Stimulated activated naive CD8-positive, alpha-beta T cell treated with anti-CD3 and anti-CD28 coated beads, Interleukin-15, amount 100 ng/mL, for 72 hours (primary cell): ENCODE results near the gene NEDD4L.

Experiments used
- ATAC-seq: fragments of 150-1000 bp; cut with Tn5 transposase; 2 replicates; pipeline ENCODE4 v1.10.0; 2021; ENCODE audit warnings: mild to moderate bottlenecking, moderate library complexity
- DNase-seq, 2 donors: peaks; one replicate each; pipeline ENCODE4 v3.0.0; 2021 to 2022
- H3K27ac Mint-ChIP-seq, 2 donors: one replicate each; pipeline ENCODE4 v1.8.0; 2022; ENCODE audit warnings: mild to moderate bottlenecking in 2 of 2, mixed read lengths in 2 of 2, moderate library complexity in 2 of 2
- H3K27me3 Mint-ChIP-seq: one replicate; pipeline ENCODE4 v1.8.0; 2022; ENCODE audit warnings: mixed read lengths
- H3K4me1 Mint-ChIP-seq: one replicate; pipeline ENCODE4 v1.8.0; 2022; ENCODE audit warnings: mild to moderate bottlenecking, mixed read lengths
- H3K4me3 Mint-ChIP-seq, 2 donors: one replicate each; pipeline ENCODE4 v1.8.0; 2022; ENCODE audit warnings: mild to moderate bottlenecking in 2 of 2, mixed read lengths in 2 of 2, moderate library complexity in 1 of 2
- H3K9me3 Mint-ChIP-seq, 2 donors: one replicate each; pipeline ENCODE4 v1.8.0; 2022; ENCODE audit warnings: mixed read lengths in 2 of 2

Gene NEDD4L

DNA sequence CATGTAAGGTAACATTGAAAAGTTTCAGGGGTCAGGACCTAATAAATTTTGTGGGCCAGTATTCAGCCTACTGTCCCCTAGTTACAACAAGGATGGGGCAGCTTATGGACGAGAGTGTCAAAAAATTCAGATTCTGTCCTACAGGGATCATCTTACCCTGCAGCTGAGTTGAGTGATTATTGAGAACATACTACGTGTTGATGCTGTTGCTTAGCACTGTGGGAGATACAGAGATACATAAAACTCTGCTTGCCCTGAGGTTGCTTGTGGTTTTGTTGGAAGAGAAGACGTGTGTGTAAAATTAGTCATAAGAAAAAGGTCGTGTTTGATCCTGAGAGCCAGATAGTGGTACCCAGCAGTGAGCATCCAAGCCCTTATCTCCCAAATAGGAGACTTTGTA is 253.2 kb downstream of the NEDD4L start:
- no peaks in the 10 kb centered on the region for H3K9me3 Mint-ChIP-seq
- peaks cover 40% of the 10 kb centered on the region for H3K4me1 Mint-ChIP-seq
- H3K27ac Mint-ChIP-seq, result peak overlapping the region in 1 of 2 donors; percentile 12
- ATAC-seq (peak; percentile 88), DNase-seq (no peak)
- no peaks in the 10 kb centered on the region for H3K27me3 Mint-ChIP-seq
- H3K4me3 Mint-ChIP-seq, result no peak overlapping the region

DNA sequence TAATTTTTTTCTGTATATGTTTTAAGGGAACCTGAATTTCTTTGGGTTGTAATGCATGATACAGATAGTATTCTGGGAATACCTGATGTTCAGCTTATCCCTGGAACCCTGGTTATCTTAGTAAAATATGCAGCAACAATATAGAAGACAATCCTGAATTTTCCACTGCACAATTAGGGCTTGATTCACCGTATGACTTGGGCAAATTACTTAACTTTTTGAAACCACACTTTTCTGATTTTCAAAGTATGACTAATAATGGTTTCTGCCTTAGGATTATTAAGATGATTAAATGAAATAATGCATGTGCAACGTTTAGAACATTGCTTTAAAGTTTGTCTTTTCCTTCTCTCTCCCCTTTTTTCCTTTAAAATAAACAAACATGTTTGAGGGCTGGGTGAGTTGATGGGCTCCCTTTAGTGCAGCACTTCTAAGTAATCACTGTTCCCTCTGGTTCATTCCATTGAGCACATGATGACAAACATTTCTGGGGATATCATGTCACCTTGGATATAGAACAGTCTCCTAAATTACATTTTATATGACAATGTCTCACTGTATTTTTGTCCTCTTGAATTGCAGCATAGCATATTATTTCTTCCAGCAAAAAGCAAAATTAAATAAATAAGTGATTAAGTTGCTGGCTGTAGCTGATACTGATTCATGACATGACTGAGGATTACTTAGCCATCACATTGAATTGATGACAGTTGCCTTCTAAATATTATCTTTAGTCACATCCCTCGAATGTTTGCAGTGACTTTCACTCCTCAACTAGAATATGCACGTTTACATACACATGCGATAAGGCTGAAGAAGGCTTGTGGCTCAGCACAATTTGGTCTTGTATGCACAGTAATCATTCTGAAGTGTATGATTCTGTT is 254.5 kb downstream of the NEDD4L start:
- Mint-ChIP-seq H3K4me3 (no peak overlapping the region), H3K9me3 (no peaks in the 10 kb centered on the region), H3K27ac (no peak overlapping the region), H3K4me1 (peaks cover 53% of the 10 kb centered on the region), H3K27me3 (no peaks in the 10 kb centered on the region)
- DNase-seq (no peak), ATAC-seq (no peak)

DNA sequence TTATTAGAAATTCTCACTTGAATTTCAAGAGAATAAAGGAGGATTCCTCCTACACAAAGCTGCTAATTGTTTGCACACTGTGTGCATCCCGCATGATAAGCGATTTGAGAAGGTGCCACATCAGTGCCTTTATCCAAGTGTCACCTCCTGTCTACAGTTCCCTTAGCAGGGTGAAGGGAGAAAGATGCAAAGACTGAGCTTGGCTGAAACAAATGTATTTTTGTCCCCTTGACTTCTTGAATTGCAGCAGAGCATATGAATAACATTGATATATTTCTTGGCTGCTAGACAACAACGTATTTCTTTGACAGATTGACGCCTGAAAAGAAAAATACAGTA is 255.1 kb downstream of the NEDD4L start:
- Mint-ChIP-seq H3K27ac (no peak overlapping the region), H3K9me3 (no peaks in the 10 kb centered on the region), H3K4me1 (peaks cover 59% of the 10 kb centered on the region), H3K27me3 (no peaks in the 10 kb centered on the region), H3K4me3 (no peak overlapping the region)
- DNase-seq, result no peak
- no peak for ATAC-seq

DNA sequence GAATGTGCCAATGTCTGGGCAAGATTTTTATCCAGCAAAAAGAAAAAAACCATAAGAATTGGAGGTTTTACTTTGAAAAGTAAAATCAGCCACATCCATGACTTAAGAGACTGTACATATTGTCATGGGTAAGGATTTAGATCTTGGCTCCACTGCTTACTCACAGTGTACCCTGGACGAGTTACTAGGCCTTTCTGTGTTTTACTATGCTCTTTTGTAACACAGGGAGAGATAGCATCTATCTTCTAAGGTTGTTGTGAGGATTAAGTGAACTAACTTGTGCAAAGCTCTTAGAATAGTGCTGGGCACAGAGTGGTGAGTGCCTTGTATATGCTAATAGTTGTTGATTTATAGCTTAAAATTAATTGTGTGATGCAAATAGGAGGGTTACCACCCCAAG is 255.9 kb downstream of the NEDD4L start:
- ATAC-seq (no peak), DNase-seq (no peak)
- Mint-ChIP-seq H3K27me3 (no peaks in the 10 kb centered on the region), H3K9me3 (no peaks in the 10 kb centered on the region), H3K4me3 (no peak overlapping the region), H3K27ac (no peak overlapping the region), H3K4me1 (peaks cover 64% of the 10 kb centered on the region)

DNA sequence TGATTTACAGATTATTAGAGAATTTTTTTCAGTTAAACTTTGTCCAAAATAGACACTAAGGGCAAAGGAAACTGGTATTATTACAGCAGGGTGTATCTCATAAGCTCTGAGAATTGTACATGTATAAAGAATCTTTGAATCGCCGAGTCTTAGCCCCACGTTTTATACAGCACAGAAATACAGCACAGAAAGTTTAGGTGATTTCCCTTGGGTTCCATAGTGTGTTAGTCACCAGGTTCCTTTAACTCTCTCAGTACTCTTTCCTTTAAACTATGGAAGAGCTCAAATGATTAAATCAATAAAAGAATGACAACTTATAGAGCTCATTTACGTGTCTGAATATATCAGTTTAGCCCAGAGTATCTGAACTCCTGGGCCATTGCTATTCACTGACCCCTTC is 256.8 kb downstream of the NEDD4L start:
- Mint-ChIP-seq H3K27ac (no peak overlapping the region), H3K9me3 (peaks cover 2 to 4% of the 10 kb centered on the region in 2 donors), H3K4me1 (peaks cover 64% of the 10 kb centered on the region), H3K27me3 (no peaks in the 10 kb centered on the region), H3K4me3 (peak overlapping the region; percentile 26 to 35)
- peak; percentile 70 for ATAC-seq
- no peak for DNase-seq

DNA sequence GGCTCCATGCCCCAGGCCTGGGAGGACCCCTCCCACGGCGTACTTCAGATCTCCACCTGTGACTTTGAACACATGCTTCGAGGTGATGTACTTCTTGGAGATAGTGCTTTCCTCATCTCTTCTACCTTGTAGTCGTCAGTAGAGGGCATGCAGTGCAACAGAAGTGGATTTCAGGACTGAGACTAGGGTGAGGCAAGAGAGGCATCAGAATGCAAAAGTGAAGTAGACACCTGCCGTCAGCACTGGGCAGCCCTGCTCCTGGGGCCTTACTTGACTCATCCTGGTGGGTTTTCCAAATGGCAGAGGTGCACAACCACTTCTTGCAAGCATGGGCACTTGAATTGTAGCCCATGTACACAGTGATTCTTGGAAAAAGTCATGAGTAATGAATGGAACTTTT is 258.8 kb downstream of the NEDD4L start:
- ATAC-seq (peak; percentile 55), DNase-seq (no peak)
- Mint-ChIP-seq H3K4me1 (peaks cover 55% of the 10 kb centered on the region), H3K4me3 (peak overlapping the region; percentile 16 to 43), H3K27me3 (no peaks in the 10 kb centered on the region), H3K9me3 (peaks cover 9 to 18% of the 10 kb centered on the region in 2 donors), H3K27ac (no peak overlapping the region)

DNA sequence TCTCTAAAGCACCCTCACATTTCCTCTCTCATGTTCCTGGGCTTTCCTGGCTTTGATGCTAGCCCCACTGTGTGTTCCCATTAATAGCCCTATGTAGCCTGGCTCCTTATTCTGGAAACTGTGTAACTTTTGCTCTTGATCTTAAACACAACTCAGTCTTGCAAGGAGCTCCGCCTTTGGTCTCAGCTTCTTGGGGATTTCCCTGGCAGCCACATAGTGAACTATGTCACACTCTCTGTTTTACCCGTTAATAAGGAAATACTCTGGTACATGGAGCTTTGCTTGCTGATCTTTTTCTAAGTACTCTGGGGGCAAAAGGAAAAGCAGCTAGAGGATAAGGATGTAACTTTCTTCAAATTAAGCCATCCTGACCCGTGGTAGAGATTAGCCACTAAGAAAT is 259.3 kb downstream of the NEDD4L start:
- Mint-ChIP-seq H3K4me3 (peak overlapping the region; percentile 36 to 43), H3K4me1 (peaks cover 50% of the 10 kb centered on the region), H3K27me3 (no peaks in the 10 kb centered on the region), H3K9me3 (peaks cover 9 to 18% of the 10 kb centered on the region in 2 donors), H3K27ac (peak overlapping the region in 1 of 2 donors; percentile 42)
- peak; percentile 92 for ATAC-seq
- peak in 1 of 2 donors; percentile 44 for DNase-seq

DNA sequence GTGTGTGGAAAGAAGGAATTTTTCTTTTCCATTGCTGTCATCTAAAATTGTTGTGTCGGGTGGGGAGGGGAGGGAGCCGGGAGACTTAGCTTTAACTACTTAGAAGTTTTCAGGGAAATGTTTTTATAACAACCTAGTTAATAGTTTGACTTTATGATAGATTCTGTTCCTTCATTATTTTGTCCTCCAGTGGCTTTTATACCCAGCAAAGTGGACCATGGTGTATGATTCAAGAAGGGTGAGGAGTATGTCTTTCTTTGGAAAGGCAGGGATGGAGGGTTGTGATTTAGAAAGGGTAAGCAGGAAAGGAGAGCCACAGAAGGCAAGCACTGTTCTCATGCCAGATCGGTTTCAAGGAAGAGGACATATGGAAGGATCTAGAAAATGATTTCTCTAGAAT is 261.8 kb downstream of the NEDD4L start:
- ATAC-seq, result no peak
- Mint-ChIP-seq H3K4me1 (peaks cover 60% of the 10 kb centered on the region), H3K4me3 (no peak overlapping the region)

DNA sequence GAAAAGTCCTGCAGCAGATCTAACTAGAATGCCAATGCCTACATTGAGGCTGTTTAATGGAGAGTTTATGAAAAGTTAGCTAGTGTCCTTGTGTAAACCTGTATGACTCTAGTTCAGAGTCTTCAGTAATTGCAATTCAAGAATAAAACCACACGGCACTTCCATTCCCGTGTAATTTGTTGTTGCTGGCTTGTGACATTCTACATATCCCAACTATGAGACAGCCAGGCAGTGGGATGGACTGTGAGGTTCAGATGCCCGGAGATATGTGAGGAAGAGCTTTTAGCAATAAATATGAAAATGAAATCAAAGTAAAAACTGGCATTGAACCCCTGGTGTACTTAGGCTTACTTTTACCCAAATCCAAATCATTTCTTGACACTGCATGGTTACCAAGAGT is 263.4 kb downstream of the NEDD4L start:
- Mint-ChIP-seq H3K9me3 (peaks cover 9 to 18% of the 10 kb centered on the region in 2 donors), H3K4me3 (no peak overlapping the region), H3K27me3 (peaks cover 8% of the 10 kb centered on the region), H3K4me1 (peaks cover 60% of the 10 kb centered on the region), H3K27ac (no peak overlapping the region)
- ATAC-seq, result no peak
- DNase-seq, result no peak

More for the DNA sequence above, 261.8 kb downstream of the NEDD4L start:
- H3K27ac Mint-ChIP-seq, result no peak overlapping the region
- peaks cover 8% of the 10 kb centered on the region for H3K27me3 Mint-ChIP-seq
- H3K9me3 Mint-ChIP-seq, result peaks cover 9 to 18% of the 10 kb centered on the region in 2 donors
- no peak for DNase-seq

- H3K4me1 Mint-ChIP-seq, result peaks cover 59% of the 10 kb centered on the region
- H3K27me3 Mint-ChIP-seq, result peaks cover 8% of the 10 kb centered on the region
- no peak overlapping the region for H3K27ac Mint-ChIP-seq
- peak; percentile 15 for ATAC-seq
- peaks cover 9 to 18% of the 10 kb centered on the region in 2 donors for H3K9me3 Mint-ChIP-seq
- no peak for DNase-seq
- no peak overlapping the region for H3K4me3 Mint-ChIP-seq
Measured at GRCh38 chr18:58308463-58308862, 264.4 kb downstream of the NEDD4L start.

- no peak overlapping the region for H3K4me3 Mint-ChIP-seq
- peaks cover 8% of the 10 kb centered on the region for H3K27me3 Mint-ChIP-seq
- no peak for DNase-seq
- H3K27ac Mint-ChIP-seq, result no peak overlapping the region
- H3K9me3 Mint-ChIP-seq, result peaks cover 9 to 18% of the 10 kb centered on the region in 2 donors
- H3K4me1 Mint-ChIP-seq, result peaks cover 52% of the 10 kb centered on the region
- peak; percentile 33 for ATAC-seq
Measured at GRCh38 chr18:58309099-58309498, 265.1 kb downstream of the NEDD4L start.

DNA sequence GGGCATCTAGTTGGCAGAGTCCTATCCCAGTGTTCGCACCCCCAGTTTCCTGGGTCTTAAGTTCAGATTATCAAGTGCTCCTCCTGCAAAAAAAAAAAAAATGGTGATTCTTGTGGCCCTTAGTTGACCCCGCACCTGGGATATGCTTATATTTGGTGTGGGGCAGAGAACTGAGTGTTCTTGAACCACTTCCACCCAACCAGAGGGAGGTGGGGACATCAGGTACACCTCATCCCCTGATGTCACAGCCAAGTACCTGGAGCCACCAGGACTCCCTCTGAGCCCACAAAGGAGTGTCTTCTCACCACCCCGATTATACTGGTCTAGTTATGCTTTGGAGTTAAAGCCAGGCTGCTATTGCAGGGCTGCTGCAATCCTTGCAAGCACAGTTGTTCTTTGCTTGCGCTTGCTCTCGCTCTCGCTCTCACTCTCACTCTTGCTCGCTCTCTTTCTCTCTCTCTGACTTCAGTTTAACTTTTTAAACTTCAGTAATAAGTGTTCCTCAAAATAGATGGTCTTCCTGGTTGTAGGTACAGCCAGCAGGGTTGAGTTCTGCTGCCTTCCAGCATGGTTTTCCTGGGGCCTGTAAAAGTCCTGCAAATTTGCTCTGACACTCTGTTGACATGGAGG is 265.7 kb downstream of the NEDD4L start:
- Mint-ChIP-seq H3K27me3 (peaks cover 8% of the 10 kb centered on the region), H3K27ac (peak overlapping the region in 1 of 2 donors; percentile 74), H3K9me3 (peaks cover 9 to 18% of the 10 kb centered on the region in 2 donors), H3K4me1 (peaks cover 48% of the 10 kb centered on the region), H3K4me3 (no peak overlapping the region)
- DNase-seq (no peak), ATAC-seq (peak; percentile 24)

GRCh38 chr18:58310517-58310916 is 266.5 kb downstream of the NEDD4L start:
- H3K4me1 Mint-ChIP-seq, result peaks cover 55% of the 10 kb centered on the region
- peaks cover 8% of the 10 kb centered on the region for H3K27me3 Mint-ChIP-seq
- peak overlapping the region; percentile 25 to 50 for H3K4me3 Mint-ChIP-seq
- H3K27ac Mint-ChIP-seq, result no peak overlapping the region
- peak; percentile 74 for ATAC-seq
- DNase-seq, result no peak
- H3K9me3 Mint-ChIP-seq, result peaks cover 9 to 17% of the 10 kb centered on the region in 2 donors

DNA sequence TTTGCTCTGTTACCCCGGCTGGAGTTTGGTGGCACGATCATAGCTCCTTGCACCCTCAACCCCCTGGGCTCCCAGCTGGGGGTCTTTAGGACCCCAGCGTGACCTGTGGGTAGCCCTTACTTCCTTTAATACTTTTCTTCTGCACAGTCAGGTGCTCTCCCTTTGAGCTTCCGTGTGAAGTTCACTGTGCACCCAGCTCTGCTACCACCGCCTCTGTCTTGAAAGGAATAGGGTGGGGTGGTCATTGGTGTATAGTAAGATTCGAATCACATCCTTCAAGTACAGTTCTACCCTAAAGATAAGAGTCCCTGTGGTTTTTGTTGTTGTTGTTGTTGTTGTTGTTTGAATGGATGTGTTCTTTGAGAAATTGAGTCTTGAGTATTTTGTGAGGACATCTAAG is 267.4 kb downstream of the NEDD4L start:
- DNase-seq (no peak), ATAC-seq (no peak)
- Mint-ChIP-seq H3K4me3 (peak overlapping the region; percentile 8 to 15), H3K9me3 (peaks cover 1 to 9% of the 10 kb centered on the region in 2 donors), H3K27ac (peak overlapping the region in 1 of 2 donors; percentile 36), H3K27me3 (peaks cover 8% of the 10 kb centered on the region), H3K4me1 (peaks cover 64% of the 10 kb centered on the region)

- Mint-ChIP-seq H3K27me3 (peaks cover 8% of the 10 kb centered on the region), H3K4me1 (peaks cover 81% of the 10 kb centered on the region), H3K27ac (no peak overlapping the region), H3K4me3 (no peak overlapping the region), H3K9me3 (no peaks in the 10 kb centered on the region)
- DNase-seq, result no peak
- ATAC-seq, result no peak
Measured at GRCh38 chr18:58313491-58314032, 269.5 kb downstream of the NEDD4L start.

DNA sequence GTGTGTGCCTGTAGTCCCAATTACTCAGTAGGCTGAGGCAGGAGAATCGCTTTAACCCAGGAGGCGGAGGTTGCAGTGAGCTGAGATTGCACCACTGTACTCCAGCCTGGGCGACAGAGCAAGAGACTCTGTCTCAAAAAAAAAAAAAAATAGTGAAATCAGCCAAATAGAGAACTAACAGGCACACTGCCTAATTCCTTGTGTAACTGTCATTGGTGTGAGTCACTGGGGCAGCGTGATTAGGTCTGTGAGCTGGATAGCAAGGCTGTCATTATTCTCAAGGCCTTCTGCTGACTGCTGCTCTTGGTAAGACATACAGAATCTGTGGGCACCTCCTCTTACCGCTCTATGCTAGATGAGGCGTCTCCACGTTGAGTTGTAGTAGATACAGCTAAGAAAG is 270.3 kb downstream of the NEDD4L start:
- no peak for ATAC-seq
- peaks cover 74% of the 10 kb centered on the region for H3K4me1 Mint-ChIP-seq

More for the DNA sequence above, 270.3 kb downstream of the NEDD4L start:
- DNase-seq, result no peak
- Mint-ChIP-seq H3K27ac (no peak overlapping the region), H3K27me3 (peaks cover 3% of the 10 kb centered on the region), H3K9me3 (no peaks in the 10 kb centered on the region), H3K4me3 (no peak overlapping the region)
